B cell (primary cell): ENCODE measurements around the gene ABCD3. TPM values are rescaled to one million over a fixed set of nuclear protein-coding genes. Genes with fewer than 3 reads are reported as not detected.
"Not testable (repeated sequence)": the region's sequence is repeated elsewhere in the genome, so short reads cannot be mapped to it uniquely, and the experiment has no call there.

Experiments used
- ATAC-seq: fragments of 200-7000 bp; cut with Tn5 transposase; one replicate; pipeline ENCODE4 v1.10.0; 2021; ENCODE audit warnings: low read depth, mild to moderate bottlenecking, moderate number of reproducible peaks, moderate library complexity
- CTCF ChIA-PET: fragments of 350-600 bp; sonication (Branson Sonifier 250); formaldehyde crosslinking; loops from one replicate; lab custom pipeline; 2021; ENCODE audit warnings: antibody characterized with exemption, inconsistent platforms; lab: Charles Lee
- POLR2A ChIA-PET: fragments of 350-600 bp; sonication (Branson Sonifier 250); formaldehyde crosslinking; loops from one replicate; lab custom pipeline; 2021; ENCODE audit warnings: antibody characterized with exemption; lab: Charles Lee
- DNase-seq: peaks from one replicate; pipeline ENCODE4 v3.0.0; 2013
- H2AFZ ChIP-seq: 2 replicates; pipeline ENCODE4 v1.6.1; 2012; ENCODE audit warnings: mild to moderate bottlenecking, low read depth, low read length; ENCODE audit not compliant: insufficient read depth, poor library complexity, severe bottlenecking
- H3K27ac ChIP-seq, 2 donors: 1 replicate in 1 of 2; 2 replicates in 1 of 2; pipeline ENCODE4 v1.5.1; 2012 to 2013; ENCODE audit warnings: low read length in 2 of 2, mild to moderate bottlenecking in 2 of 2, moderate library complexity in 1 of 2
- H3K27me3 ChIP-seq, 4 experiments: fragments of 200-600 bp in 1 of 4; sonication (generic) in 1 of 4; replicated peaks in 1 of 4; 1 replicate in 2 of 4; 2 replicates in 2 of 4; pipeline versions ENCODE4 v1.6.1 to v1.7.0; 2013 to 2016; ENCODE audit warnings: low read length in 3 of 4, mild to moderate bottlenecking in 2 of 4, mixed read lengths in 1 of 4, moderate library complexity in 1 of 4; ENCODE audit not compliant: insufficient read depth in 4 of 4, control insufficient read depth in 3 of 4; ENCODE audit errors: control extremely low read depth in 1 of 4
- H3K36me3 ChIP-seq, 2 experiments: replicated peaks in 1 of 2; 1 replicate in 1 of 2; 2 replicates in 1 of 2; pipeline versions ENCODE4 v1.6.1 to v1.7.1; 2013; ENCODE audit warnings: low read length in 1 of 2; ENCODE audit not compliant: insufficient read depth in 2 of 2, control insufficient read depth in 1 of 2; ENCODE audit errors: control extremely low read depth in 1 of 2, extremely low read depth in 1 of 2
- H3K4me1 ChIP-seq, 2 donors: fragments of 200-600 bp in 1 of 2; sonication (generic) in 1 of 2; 1 replicate in 1 of 2; 2 replicates in 1 of 2; pipeline versions ENCODE4 v1.5.1 to v1.6.1; 2013 to 2017; ENCODE audit warnings: low read length in 2 of 2; ENCODE audit not compliant: control insufficient read depth in 2 of 2, insufficient read depth in 2 of 2
- H3K4me2 ChIP-seq: replicated peaks from 2 replicates; pipeline ENCODE3; 2012; ENCODE audit warnings: mild to moderate bottlenecking, low read depth, low read length; ENCODE audit not compliant: poor library complexity, severe bottlenecking
- H3K4me3 ChIP-seq, 5 experiments: fragments of 200-600 bp in 1 of 5; sonication (generic) in 1 of 5; 1 replicate in 3 of 5; 2 replicates in 2 of 5; pipeline versions ENCODE4 v1.5.1 to v1.7.0; 2011 to 2016; ENCODE audit warnings: low read length in 4 of 5, mild to moderate bottlenecking in 4 of 5, low read depth in 2 of 5, control low read depth in 1 of 5, moderate library complexity in 1 of 5; ENCODE audit not compliant: insufficient read depth in 1 of 5; ENCODE audit errors: control extremely low read depth in 1 of 5, extremely low read depth in 1 of 5
- H3K79me2 ChIP-seq: fragments of 200-600 bp; sonication (generic); one replicate; pipeline ENCODE4 v1.6.0; 2016; ENCODE audit warnings: low read length; ENCODE audit not compliant: control insufficient read depth, insufficient read depth
- H3K9ac ChIP-seq: fragments of 200-600 bp; sonication (generic); 2 replicates; pipeline ENCODE4 v1.6.1; 2017; ENCODE audit warnings: mild to moderate bottlenecking, low read length, moderate library complexity
- H3K9me3 ChIP-seq, 3 donors: one replicate each; pipeline versions ENCODE4 v1.6.1 to v1.7.1; 2013; ENCODE audit warnings: low read length in 2 of 3; ENCODE audit not compliant: control insufficient read depth in 2 of 3, insufficient read depth in 1 of 3; ENCODE audit errors: control extremely low read depth in 1 of 3
- H4K20me1 ChIP-seq: 2 replicates; pipeline ENCODE4 v1.6.0; 2012; ENCODE audit warnings: mild to moderate bottlenecking, low read length; ENCODE audit not compliant: insufficient read depth, control insufficient read depth, poor library complexity, severe bottlenecking
- H3K27ac Mint-ChIP-seq: one replicate; pipeline ENCODE4 v1.8.0; 2021; ENCODE audit warnings: mixed read lengths
- H3K27me3 Mint-ChIP-seq: one replicate; pipeline ENCODE4 v1.8.0; 2021; ENCODE audit warnings: mixed read lengths
- H3K4me1 Mint-ChIP-seq: one replicate; pipeline ENCODE4 v1.8.0; 2021; ENCODE audit warnings: mixed read lengths
- H3K4me3 Mint-ChIP-seq: one replicate; pipeline ENCODE4 v1.8.0; 2021; ENCODE audit warnings: mixed read lengths
- H3K9me3 Mint-ChIP-seq: one replicate; pipeline ENCODE4 v1.8.0; 2022; ENCODE audit warnings: mixed read lengths; ENCODE audit not compliant: insufficient read depth
- CTCF ChIP-seq: fragments of 200-600 bp; IDR thresholded peaks from one replicate; pipeline ENCODE4 v1.8.0; 2022; ENCODE audit warnings: antibody characterized with exemption, mild to moderate bottlenecking
- EZH2 ChIP-seq: IDR thresholded peaks from 2 replicates; pipeline ENCODE4 v1.6.1; 2012; ENCODE audit warnings: borderline replicate concordance, low read depth, mild to moderate bottlenecking, moderate library complexity, low read length; ENCODE audit not compliant: insufficient read depth, poor library complexity, severe bottlenecking
- WGBS: methylation state at CpG from one replicate; pipeline ENCODE4 v1.1.5; 2013; ENCODE audit warnings: missing lambda C conversion rate; ENCODE audit not compliant: insufficient coverage; 5-methylcytosine and 5-hydroxymethylcytosine counted together
- intact Hi-C: fragments of 100-400 bp; cut with micrococcal nuclease; formaldehyde crosslinking; loops from one replicate; pipeline ENCODE4 v1.10.0; 2022
- polyA plus RNA-seq: library from polyadenylated mRNA; depleted of rRNA; stranded (reverse); fragments of >200 nt; gene quantifications from 2 replicates; pipeline ENCODE4 v1.2.3, GENCODE V29; 2012
- total RNA-seq, 2 donors: library from RNA; stranded (reverse); fragments of 120-200 nt in 1 of 2; gene quantifications; 1 replicate in 1 of 2; 2 replicates in 1 of 2; pipeline versions ENCODE4 v1.2.3 to v1.2.4, GENCODE V29; 2013 to 2022

ABCD3 gene
- total and polyA plus RNA-seq, 2 donors (not counting 1 experiment from before 2014, with no cell fraction given): 4.0 to 19.4 TPM

GRCh38 chr1:94428441-94428840 is 10.3 kb downstream of the ABCD3 start:
- Histone ChIP-seq H2AFZ (no peak overlapping the region), H4K20me1 (peaks cover 30% of the 10 kb centered on the region), H3K9me3 (peaks cover 0 to 7% (median 1%) of the 10 kb centered on the region in 3 donors), H3K27me3 (no peaks in the 10 kb centered on the region), H3K27ac (no peak overlapping the region), H3K4me3 (no peak overlapping the region), H3K4me2 (no peak overlapping the region), H3K4me1 (peaks cover 2 to 3% of the 10 kb centered on the region in 2 donors), H3K36me3 (no peaks in the 10 kb centered on the region), H3K79me2 (peaks cover 80% of the 10 kb centered on the region), H3K9ac (no peak overlapping the region)
- Mint-ChIP-seq H3K9me3 (peaks cover 2% of the 10 kb centered on the region), H3K27ac (no peak overlapping the region), H3K4me3 (no peak overlapping the region), H3K27me3 (no peaks in the 10 kb centered on the region), H3K4me1 (peaks cover 25% of the 10 kb centered on the region)
- intact Hi-C loops: no loop called here
- TF ChIP-seq EZH2 (no peak), CTCF (no peak)
- WGBS: 83% methylated on average over 1 of the region's 5 CpGs
- ATAC-seq: no peak
- ChIA-PET CTCF (no interaction called here), POLR2A (no interaction called here)
- DNase-seq: no peak

- DNase-seq, H3K4me3 Mint-ChIP-seq, H3K27ac ChIP-seq, H3K9ac ChIP-seq, H3K27me3 ChIP-seq, POLR2A ChIA-PET, H3K27me3 Mint-ChIP-seq, H3K27ac Mint-ChIP-seq, ATAC-seq, H3K36me3 ChIP-seq, H3K9me3 Mint-ChIP-seq, H3K4me2 ChIP-seq, CTCF ChIA-PET, H3K9me3 ChIP-seq, intact Hi-C loops, H3K4me3 ChIP-seq, H3K4me1 ChIP-seq, H2AFZ ChIP-seq: not testable (repeated sequence)
- Histone ChIP-seq H3K79me2 (peaks cover 80% of the 10 kb centered on the region), H4K20me1 (peaks cover 27% of the 10 kb centered on the region)
- 98% methylated on average over 3 of the region's 3 CpGs for WGBS
- peaks cover 21% of the 10 kb centered on the region for H3K4me1 Mint-ChIP-seq
Observed at GRCh38 chr1:94428927-94429528, 10.8 kb downstream of the ABCD3 start.

GRCh38 chr1:94430066-94430465 is 11.9 kb downstream of the ABCD3 start:
- H3K4me3 Mint-ChIP-seq, CTCF ChIA-PET, H2AFZ ChIP-seq, ATAC-seq, intact Hi-C loops, POLR2A ChIA-PET, H3K27ac ChIP-seq, H3K36me3 ChIP-seq, H3K4me2 ChIP-seq, H3K4me3 ChIP-seq, H3K27ac Mint-ChIP-seq, H3K9ac ChIP-seq, H3K27me3 ChIP-seq, H3K4me1 ChIP-seq, H3K9me3 Mint-ChIP-seq, H3K27me3 Mint-ChIP-seq, H3K9me3 ChIP-seq, DNase-seq: not testable (repeated sequence)
- H3K4me1 Mint-ChIP-seq: peaks cover 21% of the 10 kb centered on the region
- Histone ChIP-seq H4K20me1 (peaks cover 18% of the 10 kb centered on the region), H3K79me2 (peaks cover 71% of the 10 kb centered on the region)
- WGBS: no CpG with 5 or more reads among the region's 1 CpG
